Transverse colon (tissue), 4 donors: ENCODE measurements around the gene TMC3. TPM values are rescaled to one million over a fixed set of nuclear protein-coding genes. Genes with fewer than 3 reads are reported as not detected.

ENCODE experiments used
- DNase-seq: peaks from one replicate; pipeline ENCODE4 v3.0.0-alpha.2; 2019
- H3K27ac ChIP-seq, 4 donors: fragments of 200-600 bp; sonication (generic); 2 replicates each; pipeline ENCODE4 v1.5.1; 2016 to 2018; ENCODE audit warnings: inconsistent platforms in 4 of 4
- H3K27me3 ChIP-seq: fragments of 200-600 bp; sonication (generic); 2 replicates; pipeline ENCODE4 v1.5.1; 2017; ENCODE audit warnings: inconsistent platforms
- H3K36me3 ChIP-seq, 4 donors: fragments of 200-600 bp; sonication (generic); 2 replicates each; pipeline ENCODE4 v1.5.1; 2017 to 2019; ENCODE audit warnings: inconsistent platforms in 4 of 4
- H3K4me1 ChIP-seq, 4 donors: fragments of 200-600 bp; sonication (generic); 2 replicates each; pipeline ENCODE4 v1.5.1; 2017 to 2020; ENCODE audit warnings: inconsistent platforms in 4 of 4
- H3K4me3 ChIP-seq, 4 donors: fragments of 200-600 bp; sonication (generic); 1 replicate in 1 of 4; 2 replicates in 3 of 4; pipeline versions ENCODE4 v1.5.1 to v1.6.1; 2017 to 2019; ENCODE audit warnings: inconsistent platforms in 4 of 4
- H3K9me3 ChIP-seq, 2 donors: fragments of 200-600 bp; sonication (generic); 2 replicates each; pipeline ENCODE4 v1.5.1; 2017 to 2019; ENCODE audit warnings: inconsistent platforms in 2 of 2
- EP300 ChIP-seq: sonication (generic); formaldehyde crosslinking; IDR thresholded peaks from one replicate; pipeline ENCODE4 v1.6.1; 2017; ENCODE audit warnings: antibody characterized with exemption, low read depth
- POLR2A ChIP-seq: fragments of 450-650 bp; IDR thresholded peaks from one replicate; pipeline ENCODE4 v1.6.1; 2016; ENCODE audit warnings: antibody characterized with exemption, mild to moderate bottlenecking, moderate library complexity
- POLR2AphosphoS5 ChIP-seq, 3 donors: sonication (generic); formaldehyde crosslinking; IDR thresholded peaks; one replicate each; pipeline ENCODE4 v1.6.1; 2016; ENCODE audit warnings: antibody characterized with exemption in 3 of 3
- WGBS, 2 donors: methylation state at CpG; one replicate each; pipeline ENCODE4 v1.1.5; 2018; ENCODE audit warnings: low coverage in 1 of 2; 5-methylcytosine and 5-hydroxymethylcytosine counted together
- in situ Hi-C, 4 donors: fragments of 200-750 bp; cut with MboI; loops; one replicate each; pipeline versions ENCODE4 v1.15.0 to v1.15.1; 2017; ENCODE audit warnings: low sequenced_read_pairs in 3 of 4, low pct_ligation_motif_present in 1 of 4, low pct_unique_long_range_greater_than_20kb in 1 of 4
- intact Hi-C: fragments of 100-400 bp; cut with DNase I; formaldehyde crosslinking; loops from one replicate; pipeline ENCODE4 v1.15.1; 2023; ENCODE audit warnings: low total_unique reads
- total RNA-seq, 4 donors: library from RNA; depleted of rRNA; stranded (reverse); fragments of >200 nt; gene quantifications; one replicate each; pipeline ENCODE4 v1.1.0, GENCODE V29; 2016
- TF ChIP-seq, protein P1 (sequence below), 5 experiments: fragments of 200-600 bp in 3 of 5; fragments of 450-650 bp in 2 of 5; sonication (generic) in 3 of 5; IDR thresholded peaks; 1 replicate in 2 of 5; 2 replicates in 3 of 5; pipeline ENCODE4 v1.5.1; 2016 to 2017; ENCODE audit warnings: antibody characterized with exemption in 5 of 5, inconsistent platforms in 3 of 5, mild to moderate bottlenecking in 2 of 5, moderate library complexity in 1 of 5

Gene TMC3
- total RNA-seq, 4 donors from 2014 or later, result 0.14 to 0.64 TPM; not detected in 2

DNA sequence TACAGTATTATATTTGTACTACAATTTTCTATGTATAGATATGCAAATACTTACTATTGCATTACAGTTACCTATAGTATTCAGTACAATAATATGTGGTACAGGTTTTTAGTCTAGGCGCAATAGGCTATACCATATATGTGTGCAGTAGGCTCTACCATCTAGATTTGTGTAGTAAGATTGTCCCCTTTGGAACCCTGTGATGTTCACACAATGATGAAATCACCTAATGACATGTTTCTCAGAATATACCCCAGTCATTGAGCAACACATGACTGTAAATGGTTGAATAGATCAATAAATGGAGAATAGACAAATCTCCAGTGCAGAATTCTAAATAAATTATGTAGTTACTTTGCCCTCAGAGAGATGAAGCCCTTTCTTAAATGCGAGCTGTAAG is 17.6 kb upstream of the TMC3 start:
- Histone ChIP-seq H3K36me3 (no peaks in the 10 kb centered on the region), H3K4me3 (no peak overlapping the region), H3K4me1 (peaks cover 0 to 23% (median 1%) of the 10 kb centered on the region in 4 donors), H3K9me3 (no peaks in the 10 kb centered on the region), H3K27ac (no peak overlapping the region), H3K27me3 (no peaks in the 10 kb centered on the region)
- WGBS, 2 donors, result 94 to 99% methylated on average over 2 of the region's 2 CpGs
- intact Hi-C loops (no loop called here), in situ Hi-C loops (no loop called here)
- no peak for TF ChIP-seq POLR2A
- TF ChIP-seq, protein P1, sequence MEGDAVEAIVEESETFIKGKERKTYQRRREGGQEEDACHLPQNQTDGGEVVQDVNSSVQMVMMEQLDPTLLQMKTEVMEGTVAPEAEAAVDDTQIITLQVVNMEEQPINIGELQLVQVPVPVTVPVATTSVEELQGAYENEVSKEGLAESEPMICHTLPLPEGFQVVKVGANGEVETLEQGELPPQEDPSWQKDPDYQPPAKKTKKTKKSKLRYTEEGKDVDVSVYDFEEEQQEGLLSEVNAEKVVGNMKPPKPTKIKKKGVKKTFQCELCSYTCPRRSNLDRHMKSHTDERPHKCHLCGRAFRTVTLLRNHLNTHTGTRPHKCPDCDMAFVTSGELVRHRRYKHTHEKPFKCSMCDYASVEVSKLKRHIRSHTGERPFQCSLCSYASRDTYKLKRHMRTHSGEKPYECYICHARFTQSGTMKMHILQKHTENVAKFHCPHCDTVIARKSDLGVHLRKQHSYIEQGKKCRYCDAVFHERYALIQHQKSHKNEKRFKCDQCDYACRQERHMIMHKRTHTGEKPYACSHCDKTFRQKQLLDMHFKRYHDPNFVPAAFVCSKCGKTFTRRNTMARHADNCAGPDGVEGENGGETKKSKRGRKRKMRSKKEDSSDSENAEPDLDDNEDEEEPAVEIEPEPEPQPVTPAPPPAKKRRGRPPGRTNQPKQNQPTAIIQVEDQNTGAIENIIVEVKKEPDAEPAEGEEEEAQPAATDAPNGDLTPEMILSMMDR (IDR thresholded peaks at IDR 0.05), result no peak
- TF ChIP-seq EP300, result no peak
- no peak for TF ChIP-seq POLR2AphosphoS5 (IDR thresholded peaks at IDR 0.05)
- DNase-seq, result no peak

DNA sequence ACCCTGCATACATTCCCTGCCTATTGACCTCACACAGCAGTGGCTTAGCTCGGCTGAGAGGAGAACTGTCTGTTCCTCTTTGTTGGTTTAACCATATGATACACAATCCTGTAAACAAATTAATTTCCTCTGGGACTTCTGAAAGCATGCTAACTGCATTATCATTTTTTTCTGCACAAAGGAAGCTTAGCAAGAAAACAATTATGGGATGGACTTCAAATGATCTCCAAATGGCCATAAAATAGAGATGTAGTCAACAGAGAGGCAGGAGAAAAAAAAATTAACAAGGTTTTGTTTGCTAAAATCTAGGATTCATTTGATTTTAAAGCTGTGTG is 14.4 kb upstream of the TMC3 start:
- intact Hi-C loops, result no loop called here
- in situ Hi-C loops, result no loop called here
- Histone ChIP-seq H3K27me3 (no peaks in the 10 kb centered on the region), H3K9me3 (no peaks in the 10 kb centered on the region), H3K4me1 (peaks cover 0 to 43% (median 8%) of the 10 kb centered on the region in 4 donors), H3K27ac (no peak overlapping the region), H3K4me3 (no peak overlapping the region), H3K36me3 (no peaks in the 10 kb centered on the region)
- WGBS, 2 donors, result 33% methylated on average over 1 of the region's 1 CpG; no CpG with 5 or more reads in 1 of the 2 donors
- TF ChIP-seq POLR2A, result no peak
- no peak for TF ChIP-seq POLR2AphosphoS5 (IDR thresholded peaks at IDR 0.05)
- TF ChIP-seq, protein P1 (IDR thresholded peaks at IDR 0.05), result no peak
- TF ChIP-seq EP300, result no peak
- DNase-seq, result no peak

DNA sequence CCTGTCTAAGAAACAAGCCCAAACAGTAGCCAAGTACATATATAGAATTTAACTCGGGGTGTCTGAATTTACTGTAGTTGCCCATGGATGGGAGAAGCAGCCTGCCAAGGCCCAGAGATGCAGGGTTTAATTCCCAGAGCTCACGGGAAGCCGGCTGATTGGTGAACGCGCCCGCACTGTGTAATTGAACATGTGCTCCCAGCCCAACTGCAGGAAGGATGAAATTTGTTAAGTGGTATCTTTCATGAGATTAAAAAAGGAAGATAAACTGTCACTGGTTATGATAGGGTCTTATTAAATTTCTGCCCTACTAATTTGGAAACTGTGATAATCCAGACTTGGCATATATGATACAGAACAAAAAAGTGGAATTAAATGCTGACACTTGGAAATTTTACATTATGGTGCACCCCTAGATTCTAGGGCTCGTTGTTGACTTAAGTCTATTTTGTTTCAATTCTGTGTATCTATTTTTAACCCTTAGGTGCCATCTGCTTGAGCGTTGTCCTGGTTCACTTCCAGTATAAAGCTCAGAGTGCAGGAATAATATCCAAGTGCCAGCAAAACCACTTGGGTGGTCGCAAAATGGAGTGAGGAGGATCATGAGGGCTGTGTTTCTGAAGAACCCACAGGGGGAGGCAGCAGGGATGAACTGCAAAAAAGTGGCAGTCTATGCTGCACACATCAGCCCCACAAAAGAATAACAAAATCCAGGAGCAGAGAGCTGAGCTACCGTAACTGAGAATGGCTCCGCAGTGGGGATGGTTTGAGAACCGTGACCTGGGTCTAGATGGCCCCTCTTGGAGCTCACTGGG is 13.8 kb upstream of the TMC3 start:
- TF ChIP-seq POLR2A (no peak), POLR2AphosphoS5 (IDR thresholded peaks at IDR 0.05) (no peak), EP300 (no peak)
- H3K36me3 ChIP-seq, result no peaks in the 10 kb centered on the region
- 68 to 78% methylated on average over 5 to 12 of the region's 12 CpGs for WGBS, 2 donors
- in situ Hi-C loops (no loop called here), intact Hi-C loops (no loop called here)
- H3K27me3 ChIP-seq, result no peaks in the 10 kb centered on the region
- H3K4me3 ChIP-seq, result no peak overlapping the region
- H3K4me1 ChIP-seq, result peaks cover 0 to 43% (median 8%) of the 10 kb centered on the region in 4 donors
- no peaks in the 10 kb centered on the region for H3K9me3 ChIP-seq
- DNase-seq, result no peak
- H3K27ac ChIP-seq, result peak overlapping the region in 2 of 4 donors; percentile 40 to 58

DNA sequence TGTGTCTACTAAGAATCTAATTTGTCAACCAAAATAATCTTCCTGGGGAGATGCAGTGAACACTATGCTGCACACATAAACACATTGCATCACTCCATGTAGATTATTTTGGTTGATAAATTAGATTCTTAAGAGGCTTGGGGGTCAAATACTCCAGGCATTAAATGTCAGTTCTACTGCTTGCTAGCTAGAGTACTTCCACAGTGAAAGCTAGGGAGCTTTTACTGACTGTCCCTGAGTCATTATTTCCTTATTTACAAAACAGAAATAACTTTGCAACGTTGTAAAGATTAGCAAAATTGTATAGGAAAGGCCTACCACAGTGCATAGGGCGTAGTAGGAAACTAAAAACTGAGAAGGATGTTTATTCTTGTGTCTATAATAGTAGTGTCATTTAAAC is 12.9 kb upstream of the TMC3 start:
- Histone ChIP-seq H3K27me3 (no peaks in the 10 kb centered on the region), H3K4me3 (no peak overlapping the region), H3K36me3 (no peaks in the 10 kb centered on the region), H3K27ac (peak overlapping the region in 3 of 4 donors; percentile 18 to 58 (median 55)), H3K9me3 (no peaks in the 10 kb centered on the region), H3K4me1 (peaks cover 0 to 43% (median 8%) of the 10 kb centered on the region in 4 donors)
- intact Hi-C loops (no loop called here), in situ Hi-C loops (no loop called here)
- TF ChIP-seq, protein P1 (IDR thresholded peaks at IDR 0.05), result no peak
- peak in 1 of 3 donors; percentile 23 for TF ChIP-seq POLR2AphosphoS5 (IDR thresholded peaks at IDR 0.05)
- DNase-seq, result no peak
- WGBS, 2 donors, result 33 to 35% methylated on average over 2 of the region's 2 CpGs
